Skin of body (tissue), 2 donors: ENCODE data around the gene HELZ2. TPM values are rescaled to one million over a fixed set of nuclear protein-coding genes. Genes with fewer than 3 reads are reported as not detected.

Source experiments
- DNase-seq: peaks from one replicate; lab custom pipeline; 2025; lab: John Stamatoyannopoulos, UW
- total RNA-seq: library from RNA; depleted of rRNA; stranded (reverse); fragments of >200 nt; gene quantifications from one replicate; pipeline ENCODE4 v1.2.3, GENCODE V29; 2014

Gene HELZ2
- total RNA-seq, 1 donor from 2014 or later: 19.8 TPM

- no peak for DNase-seq
These were observed 24.7 kb upstream of the HELZ2 start for GRCh38 chr20:63598479-63599395.

GRCh38 chr20:63597651-63598478 lies 23.8 kb upstream of the HELZ2 start:
- no peak for DNase-seq

- DNase-seq: no peak
These were observed 22.4 kb upstream of the HELZ2 start for GRCh38 chr20:63596423-63596822.

GRCh38 chr20:63595416-63596127 lies 21.5 kb upstream of the HELZ2 start:
- no peak for DNase-seq

GRCh38 chr20:63594043-63594561 lies 20.1 kb upstream of the HELZ2 start:
- no peak for DNase-seq

- no peak for DNase-seq
These were observed 18.6 kb upstream of the HELZ2 start for GRCh38 chr20:63592661-63593060.

- no peak for DNase-seq
These were observed 17.8 kb upstream of the HELZ2 start for GRCh38 chr20:63591786-63592355.

- DNase-seq: no peak
These were observed 17.1 kb upstream of the HELZ2 start for GRCh38 chr20:63591147-63591533.

GRCh38 chr20:63590218-63591146 lies 16.4 kb upstream of the HELZ2 start:
- no peak for DNase-seq

GRCh38 chr20:63589261-63590217 lies 15.5 kb upstream of the HELZ2 start:
- DNase-seq: no peak

- no peak for DNase-seq
These were observed 14.6 kb upstream of the HELZ2 start for GRCh38 chr20:63588641-63589041.

GRCh38 chr20:63587776-63588591 lies 13.9 kb upstream of the HELZ2 start:
- DNase-seq: no peak

- DNase-seq: no peak
These were observed 13.2 kb upstream of the HELZ2 start for GRCh38 chr20:63587256-63587655.

GRCh38 chr20:63586797-63587196 lies 12.8 kb upstream of the HELZ2 start:
- no peak for DNase-seq

GRCh38 chr20:63585616-63586565 lies 11.9 kb upstream of the HELZ2 start:
- DNase-seq: no peak

GRCh38 chr20:63582382-63583063 lies 8.5 kb upstream of the HELZ2 start:
- DNase-seq: no peak
